ENCODE results near the gene DDB1. TPM values are rescaled to one million over a fixed set of nuclear protein-coding genes. Genes with fewer than 3 reads are reported as not detected.

DDB1 gene
- total RNA-seq, 2 donors from 2014 or later: 154 to 189 TPM

DNA sequence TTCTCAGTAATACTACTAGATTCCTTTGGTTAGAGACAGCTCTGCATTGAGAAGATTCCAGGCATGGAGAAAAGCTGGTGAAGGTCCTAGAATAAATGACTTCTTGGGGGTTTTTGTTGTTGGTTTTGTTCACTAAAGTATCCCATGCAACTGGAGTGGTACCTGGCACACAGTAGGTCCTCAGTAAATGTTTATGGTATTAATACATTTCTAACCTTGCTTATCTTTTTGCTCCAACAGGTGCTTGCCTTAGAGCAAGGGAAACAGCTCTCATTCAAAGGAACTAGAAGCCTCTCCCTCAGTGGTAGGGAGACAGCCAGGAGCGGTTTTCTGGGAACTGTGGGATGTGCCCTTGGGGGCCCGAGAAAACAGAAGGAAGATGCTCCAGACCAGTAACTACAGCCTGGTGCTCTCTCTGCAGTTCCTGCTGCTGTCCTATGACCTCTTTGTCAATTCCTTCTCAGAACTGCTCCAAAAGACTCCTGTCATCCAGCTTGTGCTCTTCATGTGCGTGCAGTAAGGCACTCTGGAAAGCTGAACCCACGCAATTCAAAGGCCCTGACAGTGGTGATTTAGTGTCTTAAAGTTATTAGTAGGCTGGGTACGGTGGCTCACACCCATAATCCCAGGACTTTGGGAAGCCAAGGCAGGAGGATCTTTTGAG, 31.2 kb upstream of the DDB1 start:
- Histone ChIP-seq H3K27me3 (no peaks in the 10 kb centered on the region), H3K4me1 (peaks cover under 1% of the 10 kb centered on the region), H3K9ac (ENCODE audit: low read depth in 2 of 2, low read length in 2 of 2) (no peak overlapping the region), H3K36me3 (peaks cover 19% of the 10 kb centered on the region), H3K4me3 (no peak overlapping the region), H3K27ac (no peak overlapping the region), H3K9me3 (no peaks in the 10 kb centered on the region)
- no peak for DNase-seq
- TF ChIP-seq, protein P1, sequence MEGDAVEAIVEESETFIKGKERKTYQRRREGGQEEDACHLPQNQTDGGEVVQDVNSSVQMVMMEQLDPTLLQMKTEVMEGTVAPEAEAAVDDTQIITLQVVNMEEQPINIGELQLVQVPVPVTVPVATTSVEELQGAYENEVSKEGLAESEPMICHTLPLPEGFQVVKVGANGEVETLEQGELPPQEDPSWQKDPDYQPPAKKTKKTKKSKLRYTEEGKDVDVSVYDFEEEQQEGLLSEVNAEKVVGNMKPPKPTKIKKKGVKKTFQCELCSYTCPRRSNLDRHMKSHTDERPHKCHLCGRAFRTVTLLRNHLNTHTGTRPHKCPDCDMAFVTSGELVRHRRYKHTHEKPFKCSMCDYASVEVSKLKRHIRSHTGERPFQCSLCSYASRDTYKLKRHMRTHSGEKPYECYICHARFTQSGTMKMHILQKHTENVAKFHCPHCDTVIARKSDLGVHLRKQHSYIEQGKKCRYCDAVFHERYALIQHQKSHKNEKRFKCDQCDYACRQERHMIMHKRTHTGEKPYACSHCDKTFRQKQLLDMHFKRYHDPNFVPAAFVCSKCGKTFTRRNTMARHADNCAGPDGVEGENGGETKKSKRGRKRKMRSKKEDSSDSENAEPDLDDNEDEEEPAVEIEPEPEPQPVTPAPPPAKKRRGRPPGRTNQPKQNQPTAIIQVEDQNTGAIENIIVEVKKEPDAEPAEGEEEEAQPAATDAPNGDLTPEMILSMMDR (IDR thresholded peaks at IDR 0.05): no peak
- intact Hi-C loops (cut with DNase I): no loop called here

DNA sequence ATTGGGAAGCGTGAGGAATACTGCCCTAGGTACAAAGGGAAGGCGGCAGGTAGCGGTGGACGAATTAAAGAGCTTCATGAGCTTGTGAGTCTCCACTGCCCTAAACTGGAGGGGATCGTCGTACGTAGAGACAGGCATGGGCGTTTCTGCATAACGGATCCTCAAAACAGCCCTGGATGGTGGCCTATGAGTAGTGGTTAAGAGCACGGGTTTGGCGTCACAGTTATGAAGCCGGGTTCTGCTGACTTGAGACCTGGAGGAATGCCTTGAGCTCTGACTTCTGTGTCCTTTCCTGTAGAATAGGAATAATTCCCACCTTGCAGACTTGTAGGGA, 29.6 kb upstream of the DDB1 start:
- intact Hi-C loops (cut with DNase I): no loop called here
- no peaks in the 10 kb centered on the region for H3K9me3 ChIP-seq
- H3K9ac ChIP-seq (ENCODE audit: low read depth in 2 of 2, low read length in 2 of 2): peak overlapping the region; percentile 96 to 100
- H3K27me3 ChIP-seq: no peaks in the 10 kb centered on the region
- peak overlapping the region; percentile 67 for H3K4me3 ChIP-seq
- H3K27ac ChIP-seq: peak overlapping the region; percentile 98
- H3K4me1 ChIP-seq: peaks cover 7% of the 10 kb centered on the region
- peak; percentile 32 for DNase-seq
- TF ChIP-seq, protein P1 (IDR thresholded peaks at IDR 0.05): no peak
- peaks cover 16% of the 10 kb centered on the region for H3K36me3 ChIP-seq

DNA sequence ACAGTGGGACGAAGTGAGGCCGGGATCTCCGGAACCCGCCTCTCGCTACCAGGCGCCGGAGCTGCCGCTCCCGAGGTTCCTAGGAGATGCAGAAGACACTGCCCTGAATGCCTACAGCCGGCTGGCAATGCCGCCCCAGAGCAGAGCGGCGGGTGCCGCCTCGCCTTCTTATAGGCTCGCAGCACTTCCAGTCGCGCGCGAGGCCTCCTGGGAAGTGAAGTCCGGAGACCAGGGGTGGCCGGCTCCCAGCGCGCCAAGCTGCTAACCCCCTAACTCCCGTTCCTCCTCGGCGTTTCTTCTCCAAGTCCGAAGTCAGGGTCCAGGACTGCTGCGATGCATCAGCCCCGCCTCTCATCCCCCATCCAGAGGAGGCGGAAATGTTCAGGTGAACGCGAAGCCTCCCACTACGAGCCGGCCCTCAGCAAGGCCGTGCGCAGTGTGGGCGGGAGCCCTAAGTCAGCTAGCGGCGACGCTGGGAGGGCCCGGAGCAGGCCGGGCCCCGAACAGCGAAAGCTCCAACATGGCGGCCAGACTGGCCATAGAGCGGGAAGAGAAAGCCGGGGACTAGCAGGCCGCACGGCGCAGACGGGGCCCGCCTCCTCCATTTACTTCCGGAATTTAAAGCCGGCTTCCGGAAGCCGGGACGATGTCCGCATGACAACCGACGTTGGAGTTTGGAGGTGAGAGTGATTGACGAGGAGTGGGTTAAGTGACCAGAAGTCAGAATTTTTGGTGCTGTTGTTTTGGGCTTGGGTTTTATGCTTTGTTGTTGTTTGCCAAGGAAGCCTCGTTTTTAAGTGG, 29.0 kb upstream of the DDB1 start, which contains the start of the genes CYB561A3 and TMEM138:
Gene CYB561A3 (minus strand): TSS at position 142 of the 801 bp plus-strand sequence. CDS start 5,169 bp downstream, outside the sequence.
Gene TMEM138 (plus strand): TSS at position 634 of the 801 bp plus-strand sequence. CDS start 2,017 bp downstream, outside the sequence.
- H3K4me1 ChIP-seq: peaks cover 7% of the 10 kb centered on the region
- H3K4me3 ChIP-seq: peak within 1 kb of the TSS; percentile 67
- H3K9me3 ChIP-seq: no peaks in the 10 kb centered on the region
- H3K36me3 ChIP-seq: peaks cover 16% of the 10 kb centered on the region
- H3K27me3 ChIP-seq: no peaks in the 10 kb centered on the region
- H3K9ac ChIP-seq (ENCODE audit: low read depth in 2 of 2, low read length in 2 of 2): peak within 1 kb of the TSS; percentile 96 to 100
- intact Hi-C loops (cut with DNase I): no loop called here
- TF ChIP-seq, protein P1 (IDR thresholded peaks at IDR 0.05): no peak
- peak within 1 kb of the TSS; percentile 98 for H3K27ac ChIP-seq
- peak; percentile 94 for DNase-seq

DNA sequence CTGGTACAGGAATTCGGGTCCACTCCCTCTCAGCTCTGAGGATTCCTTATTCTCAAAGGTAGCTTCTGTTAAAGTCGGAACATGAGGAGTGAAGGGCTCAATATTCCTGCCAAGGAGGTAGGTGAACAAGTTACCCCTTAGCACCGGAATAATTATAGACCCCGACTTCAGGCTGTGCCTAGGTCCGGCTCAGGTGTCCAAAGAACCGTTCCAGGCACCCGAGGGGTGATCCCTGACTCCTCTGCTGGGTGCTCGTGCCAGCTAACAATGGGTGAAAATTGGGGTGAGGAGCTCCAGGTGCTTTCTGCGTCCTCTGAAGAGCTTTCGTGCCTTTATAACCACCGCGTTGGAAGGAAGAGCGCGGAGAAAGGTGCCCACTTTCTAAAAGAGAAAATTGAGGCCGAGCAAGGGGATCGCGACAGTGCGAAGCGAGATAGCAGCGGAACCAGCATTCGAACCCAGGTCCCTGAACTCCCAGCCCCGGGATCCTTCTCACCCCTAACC, 28.4 kb upstream of the DDB1 start:
- intact Hi-C loops (cut with DNase I): no loop called here
- Histone ChIP-seq H3K4me1 (peaks cover 7% of the 10 kb centered on the region), H3K4me3 (peak overlapping the region; percentile 67), H3K36me3 (peaks cover 12% of the 10 kb centered on the region), H3K27ac (peak overlapping the region; percentile 98), H3K9ac (ENCODE audit: low read depth in 2 of 2, low read length in 2 of 2) (peak overlapping the region; percentile 94 to 100), H3K9me3 (no peaks in the 10 kb centered on the region), H3K27me3 (no peaks in the 10 kb centered on the region)
- TF ChIP-seq, protein P1 (IDR thresholded peaks at IDR 0.05): no peak
- DNase-seq: no peak

DNA sequence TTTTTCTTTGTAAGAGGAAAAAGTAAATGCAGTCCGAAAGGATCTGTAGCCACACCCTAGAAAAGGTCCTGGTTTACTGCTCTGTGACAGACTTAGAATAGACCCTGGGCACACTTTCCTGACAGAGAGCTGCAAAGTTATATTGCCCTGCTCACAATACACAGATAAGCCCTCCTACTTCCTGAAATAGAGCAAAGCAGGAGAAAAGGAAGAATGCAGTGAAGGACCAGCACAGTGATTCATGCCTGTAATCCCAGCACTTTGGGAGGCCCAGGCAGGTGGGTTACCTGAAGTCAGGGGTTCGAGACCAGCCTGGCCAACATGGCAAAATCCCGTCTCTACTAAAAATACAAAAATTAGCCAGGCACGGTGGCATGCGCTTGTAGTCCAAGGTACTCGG, 26.6 kb upstream of the DDB1 start:
- H3K4me1 ChIP-seq: peaks cover 7% of the 10 kb centered on the region
- DNase-seq: peak; percentile 69
- peaks cover 2% of the 10 kb centered on the region for H3K36me3 ChIP-seq
- peak overlapping the region; percentile 67 for H3K27ac ChIP-seq
- H3K9ac ChIP-seq (ENCODE audit: low read depth in 2 of 2, low read length in 2 of 2): peak overlapping the region in 1 of 2 donors; percentile 27
- H3K4me3 ChIP-seq: no peak overlapping the region
- intact Hi-C loops (cut with DNase I): no loop called here
- no peaks in the 10 kb centered on the region for H3K27me3 ChIP-seq
- TF ChIP-seq, protein P1 (IDR thresholded peaks at IDR 0.05): no peak
- no peaks in the 10 kb centered on the region for H3K9me3 ChIP-seq
